ENCODE data around the gene ROCK1.

GRCh38 chr18:21096760-21097159, 14.9 kb downstream of the ROCK1 start:
- TF ChIP-seq CTCF (IDR thresholded peaks at IDR 0.05) (no peak), POLR2A (IDR thresholded peaks at IDR 0.05) (no peak)

Measured in Peyer's patch (tissue), 4 donors.